NK-92 (cell line): ENCODE data around the gene PELI2.

Experiments
- DNase-seq: peaks from one replicate; lab custom pipeline; 2025; ENCODE audit not compliant: unreplicated experiment; lab: John Stamatoyannopoulos, UW

PELI2 gene

GRCh38 chr14:56199982-56200577 is 81.9 kb downstream of the PELI2 start:
- DNase-seq = no peak

- no peak for DNase-seq
These were observed 84.0 kb downstream of the PELI2 start for GRCh38 chr14:56202256-56202655.

GRCh38 chr14:56205881-56206280 is 87.7 kb downstream of the PELI2 start:
- no peak for DNase-seq

- no peak for DNase-seq
These were observed 88.4 kb downstream of the PELI2 start for GRCh38 chr14:56206596-56206995.

GRCh38 chr14:56207626-56208292 is 89.5 kb downstream of the PELI2 start:
- DNase-seq = no peak

GRCh38 chr14:56208520-56208919 is 90.3 kb downstream of the PELI2 start:
- no peak for DNase-seq

- DNase-seq = no peak
These were observed 92.4 kb downstream of the PELI2 start for GRCh38 chr14:56210571-56210970.

- no peak for DNase-seq
These were observed 92.9 kb downstream of the PELI2 start for GRCh38 chr14:56211084-56211483.

- DNase-seq = no peak
These were observed 93.6 kb downstream of the PELI2 start for GRCh38 chr14:56211844-56212243.

GRCh38 chr14:56212521-56212920 is 94.3 kb downstream of the PELI2 start:
- DNase-seq = no peak

- no peak for DNase-seq
These were observed 95.1 kb downstream of the PELI2 start for GRCh38 chr14:56213306-56213705.

GRCh38 chr14:56215180-56215579 is 97.0 kb downstream of the PELI2 start:
- DNase-seq = no peak

- no peak for DNase-seq
These were observed 98.6 kb downstream of the PELI2 start for GRCh38 chr14:56216626-56217379.

- DNase-seq = no peak
These were observed 99.3 kb downstream of the PELI2 start for GRCh38 chr14:56217380-56218045.

- no peak for DNase-seq
These were observed 101.6 kb downstream of the PELI2 start for GRCh38 chr14:56219666-56220413.

- no peak for DNase-seq
These were observed 103.3 kb downstream of the PELI2 start for GRCh38 chr14:56221382-56222128.

GRCh38 chr14:56224229-56224628 is 106.0 kb downstream of the PELI2 start:
- DNase-seq = no peak

- DNase-seq = no peak
These were observed 106.8 kb downstream of the PELI2 start for GRCh38 chr14:56224691-56225681.

- DNase-seq = no peak
These were observed 117.2 kb downstream of the PELI2 start for GRCh38 chr14:56235388-56235787.
